Hepatocyte (in vitro differentiated cells): ENCODE data around the gene RCAN2.

Experiments
- EZH2 ChIP-seq: fragments of 200-600 bp; sonication (generic); IDR thresholded peaks from 2 replicates; pipeline ENCODE4 v1.6.1; 2016; ENCODE audit warnings: antibody characterized with exemption, mild to moderate bottlenecking, borderline replicate concordance
- EZH2phosphoT487 ChIP-seq: fragments of 200-600 bp; sonication (generic); IDR thresholded peaks from one replicate; pipeline ENCODE4 v1.6.1; 2018; ENCODE audit warnings: antibody characterized with exemption, mild to moderate bottlenecking, low read depth, moderate library complexity; ENCODE audit not compliant: unreplicated experiment, severe bottlenecking
- TF ChIP-seq, protein P1 (sequence below): fragments of 200-600 bp; sonication (generic); IDR thresholded peaks from 2 replicates; pipeline ENCODE4 v1.5.1; 2016; ENCODE audit warnings: antibody characterized with exemption, mild to moderate bottlenecking; ENCODE audit not compliant: poor library complexity

DNA sequence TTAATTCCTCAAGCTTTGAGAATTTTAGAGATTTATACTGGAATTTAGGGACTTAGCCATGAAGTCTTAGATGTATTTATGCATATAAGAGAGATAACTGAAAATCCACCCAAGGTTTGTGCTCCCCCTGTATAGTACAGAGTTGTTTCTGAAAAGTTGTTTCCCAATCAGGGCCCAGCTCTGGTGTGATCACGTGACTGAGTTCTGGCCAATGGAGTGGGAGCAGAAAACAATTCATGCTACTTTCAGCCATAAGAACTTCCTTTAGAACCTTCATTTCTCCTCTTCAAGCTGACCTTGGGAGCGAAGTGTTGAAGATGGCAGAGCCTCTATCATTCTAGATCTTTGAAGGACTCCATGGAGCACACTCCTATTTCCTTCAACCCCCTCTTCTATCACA, 151.0 kb downstream of the RCAN2 start:
- TF ChIP-seq, protein P1, sequence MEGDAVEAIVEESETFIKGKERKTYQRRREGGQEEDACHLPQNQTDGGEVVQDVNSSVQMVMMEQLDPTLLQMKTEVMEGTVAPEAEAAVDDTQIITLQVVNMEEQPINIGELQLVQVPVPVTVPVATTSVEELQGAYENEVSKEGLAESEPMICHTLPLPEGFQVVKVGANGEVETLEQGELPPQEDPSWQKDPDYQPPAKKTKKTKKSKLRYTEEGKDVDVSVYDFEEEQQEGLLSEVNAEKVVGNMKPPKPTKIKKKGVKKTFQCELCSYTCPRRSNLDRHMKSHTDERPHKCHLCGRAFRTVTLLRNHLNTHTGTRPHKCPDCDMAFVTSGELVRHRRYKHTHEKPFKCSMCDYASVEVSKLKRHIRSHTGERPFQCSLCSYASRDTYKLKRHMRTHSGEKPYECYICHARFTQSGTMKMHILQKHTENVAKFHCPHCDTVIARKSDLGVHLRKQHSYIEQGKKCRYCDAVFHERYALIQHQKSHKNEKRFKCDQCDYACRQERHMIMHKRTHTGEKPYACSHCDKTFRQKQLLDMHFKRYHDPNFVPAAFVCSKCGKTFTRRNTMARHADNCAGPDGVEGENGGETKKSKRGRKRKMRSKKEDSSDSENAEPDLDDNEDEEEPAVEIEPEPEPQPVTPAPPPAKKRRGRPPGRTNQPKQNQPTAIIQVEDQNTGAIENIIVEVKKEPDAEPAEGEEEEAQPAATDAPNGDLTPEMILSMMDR = no peak
- no peak for TF ChIP-seq EZH2phosphoT487
- no peak for TF ChIP-seq EZH2
